ENCODE data around the gene IFRD2.

DNA sequence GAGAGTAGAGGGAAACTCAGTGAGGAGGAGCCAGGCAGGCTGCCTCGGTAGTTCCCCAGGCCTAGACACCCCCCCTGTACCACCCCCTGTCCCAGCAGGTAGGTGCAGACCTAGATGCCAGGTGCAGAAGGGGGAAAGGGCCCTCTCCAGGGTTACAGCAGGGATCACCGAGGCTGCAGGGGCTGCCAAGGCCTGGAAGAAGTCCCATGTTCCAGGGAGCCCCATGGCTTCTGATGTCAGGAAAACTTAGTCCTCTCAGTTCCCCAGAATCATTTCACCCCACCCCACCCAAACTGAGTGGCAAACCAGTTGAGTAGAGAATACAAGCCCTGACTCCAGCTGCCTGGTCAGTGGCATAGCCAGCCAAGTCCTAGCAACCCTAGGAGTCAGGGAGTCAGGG lies 30.7 kb downstream of the IFRD2 start:
- TF ChIP-seq CTCF (IDR thresholded peaks at IDR 0.05 in 8 of 11, conservative IDR thresholded peaks at IDR 0.05 in 3 of 11) (no peak), POLR2AphosphoS5 (IDR thresholded peaks at IDR 0.05) (no peak)

Measured in spleen (tissue), 7 donors.